ENCODE measurements around the gene GPR146. TPM values are rescaled to one million over a fixed set of nuclear protein-coding genes. Genes with fewer than 3 reads are reported as not detected.
A peak's percentile ranks its signal among the peaks of the same experiment; 100 is the strongest.

Gene GPR146
- total and polyA plus RNA-seq, 2 of the 13 experiments (the other 11 are each of a cell fraction or from before 2014, with no cell fraction given), result 2.0 to 15.9 TPM

GRCh38 chr7:1044189-1045068 lies at the start of gene GPR146 (continued):
- TF ChIP-seq SNAPC4 (CRISPR knock-in tag; IDR thresholded peaks at IDR 0.05) (no peak), ESRRA (CRISPR knock-in tag; IDR thresholded peaks at IDR 0.05; ENCODE audit: low read depth) (no peak), ZNF609 (CRISPR knock-in tag; IDR thresholded peaks at IDR 0.05; ENCODE audit: borderline replicate concordance) (0 out of 2 replicates have a peak, but pooled peaks have one; percentile 31), ZBTB34 (CRISPR knock-in tag; IDR thresholded peaks at IDR 0.05) (no peak), THRA (CRISPR knock-in tag; IDR thresholded peaks at IDR 0.05; ENCODE audit: borderline replicate concordance) (no peak), HINFP (CRISPR knock-in tag; IDR thresholded peaks at IDR 0.05; ENCODE audit: low read depth) (no peak), IKZF4 (CRISPR knock-in tag; IDR thresholded peaks at IDR 0.05; ENCODE audit: borderline replicate concordance, low read depth, not compliant biosample characterization) (no peak), PHF5A (CRISPR knock-in tag; IDR thresholded peaks at IDR 0.05; ENCODE audit: low read depth, unreplicated experiment) (no peak), ZNF468 (CRISPR knock-in tag; IDR thresholded peaks at IDR 0.05) (no peak), MYPOP (CRISPR knock-in tag; IDR thresholded peaks at IDR 0.05) (no peak)

Measured in HepG2 (cell line).